Endometrial microvascular endothelial cells (primary cell): ENCODE data around the gene KCNC2. TPM values are rescaled to one million over a fixed set of nuclear protein-coding genes. Genes with fewer than 3 reads are reported as not detected.

Experiments used
- in situ Hi-C: cut with HindIII; loops from 2 replicates; pipeline ENCODE4 v1.10.0; 2017; ENCODE audit warnings: low sequenced_read_pairs, low pct_unique_long_range_greater_than_20kb; ENCODE audit errors: inconsistent ontology term
- total RNA-seq: library from RNA; depleted of rRNA; stranded (reverse); fragments of >200 nt; gene quantifications from one replicate; pipeline ENCODE4 v1.2.3, GENCODE V29; 2015; ENCODE audit errors: inconsistent ontology term

KCNC2 gene
- total RNA-seq, 1 donor from 2014 or later = not detected

GRCh38 chr12:75086091-75087038 is 123.3 kb downstream of the KCNC2 start:
- in situ Hi-C loops = no loop called here

DNA sequence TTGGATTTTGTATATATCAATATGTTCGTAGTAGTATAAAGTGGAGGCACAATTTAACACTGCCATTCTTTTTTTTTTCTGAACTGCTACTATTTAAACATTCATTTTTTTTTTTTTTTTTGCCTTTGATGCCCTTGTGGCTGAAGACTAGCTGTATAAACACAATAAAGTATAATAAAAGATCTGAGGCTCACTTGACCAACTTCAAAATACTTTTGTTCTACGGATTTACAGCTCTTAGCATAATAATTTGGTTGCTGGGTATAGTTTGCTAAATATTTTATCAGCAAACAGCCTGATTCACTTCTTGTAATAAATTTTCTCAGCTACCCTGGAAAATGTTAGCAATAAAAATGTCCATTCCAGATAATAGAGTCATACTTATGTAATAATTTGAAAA is 128.3 kb downstream of the KCNC2 start:
- in situ Hi-C loops = no loop called here

- in situ Hi-C loops = no loop called here
Measured at GRCh38 chr12:75080582-75080981, 129.1 kb downstream of the KCNC2 start.

DNA sequence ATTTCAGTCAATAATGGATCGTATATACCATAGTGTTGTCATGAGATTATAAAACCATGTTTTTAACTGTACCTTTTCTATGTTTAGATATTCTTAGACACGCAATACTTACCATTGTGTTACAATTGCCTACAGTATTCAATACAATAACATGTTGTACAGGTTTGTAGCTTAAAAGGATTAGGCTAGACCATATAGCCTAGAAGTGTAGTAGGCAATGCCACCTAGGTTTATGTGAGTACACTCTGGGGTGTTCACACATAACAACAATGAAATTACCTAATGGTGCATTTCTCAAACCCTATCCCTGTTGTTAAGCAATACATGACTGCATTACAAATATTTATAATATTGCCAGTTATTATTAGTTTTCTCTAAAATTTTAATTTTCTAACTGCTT is 144.2 kb downstream of the KCNC2 start:
- in situ Hi-C loops = no loop called here

DNA sequence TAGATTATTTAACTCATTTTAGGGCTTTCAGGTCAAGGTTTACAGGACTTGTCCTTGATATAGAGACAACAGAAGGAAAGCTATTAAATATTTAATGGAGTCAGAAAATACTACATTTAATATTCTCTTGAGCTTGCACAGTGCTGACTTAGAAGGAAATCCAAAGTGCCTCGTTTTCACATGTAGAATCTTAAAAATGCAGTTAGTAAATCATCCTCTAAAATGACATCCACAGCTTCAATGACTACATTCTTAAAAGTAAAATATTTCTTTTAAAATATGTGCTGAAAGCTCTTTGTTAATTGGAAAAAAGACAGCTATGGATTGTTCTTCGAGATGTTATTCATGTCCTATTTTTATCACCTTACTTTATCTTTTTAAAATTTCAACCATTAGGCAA is 146.9 kb downstream of the KCNC2 start:
- in situ Hi-C loops = no loop called here

- in situ Hi-C loops = no loop called here
Measured at GRCh38 chr12:75058228-75058627, 151.4 kb downstream of the KCNC2 start.

DNA sequence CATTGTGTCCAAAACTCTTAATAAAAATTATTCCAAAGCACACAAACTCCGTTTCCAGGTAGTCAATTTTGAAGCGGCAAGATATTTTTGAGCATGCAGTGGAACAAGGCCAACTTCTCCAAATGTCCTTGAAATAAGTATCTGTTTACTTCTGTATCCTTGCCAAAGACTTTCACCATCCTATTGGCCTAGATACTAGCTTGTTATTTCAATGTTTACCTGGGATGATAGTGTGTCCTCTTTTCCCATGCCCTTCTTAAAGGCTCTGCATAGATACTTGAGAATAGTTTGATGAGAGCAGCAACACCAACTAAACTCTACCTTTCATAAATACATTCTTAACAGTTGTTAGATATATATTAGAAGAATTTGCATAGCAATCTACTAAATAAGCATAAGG is 160.9 kb downstream of the KCNC2 start:
- in situ Hi-C loops = no loop called here

GRCh38 chr12:75047885-75048525 is 161.6 kb downstream of the KCNC2 start:
- in situ Hi-C loops = no loop called here

DNA sequence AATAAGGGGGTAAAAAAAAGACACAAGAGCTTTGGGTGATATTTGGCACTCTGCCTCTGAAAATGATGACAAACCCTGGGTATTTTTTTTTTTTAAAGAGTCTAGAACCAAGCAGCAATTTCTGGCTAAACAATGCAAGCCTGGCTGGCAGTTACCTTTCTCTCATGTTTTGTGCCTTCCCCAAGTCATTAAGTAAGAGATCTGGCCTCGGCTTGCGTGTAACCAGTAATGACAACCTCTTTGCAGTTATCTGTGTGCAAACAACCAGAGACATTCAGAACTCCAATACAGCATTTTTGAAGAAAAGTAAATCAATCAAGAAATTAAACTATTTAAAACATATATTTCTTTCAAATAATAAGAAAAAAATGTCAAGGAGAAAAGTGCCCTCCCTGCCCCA is 167.5 kb downstream of the KCNC2 start:
- in situ Hi-C loops = no loop called here

DNA sequence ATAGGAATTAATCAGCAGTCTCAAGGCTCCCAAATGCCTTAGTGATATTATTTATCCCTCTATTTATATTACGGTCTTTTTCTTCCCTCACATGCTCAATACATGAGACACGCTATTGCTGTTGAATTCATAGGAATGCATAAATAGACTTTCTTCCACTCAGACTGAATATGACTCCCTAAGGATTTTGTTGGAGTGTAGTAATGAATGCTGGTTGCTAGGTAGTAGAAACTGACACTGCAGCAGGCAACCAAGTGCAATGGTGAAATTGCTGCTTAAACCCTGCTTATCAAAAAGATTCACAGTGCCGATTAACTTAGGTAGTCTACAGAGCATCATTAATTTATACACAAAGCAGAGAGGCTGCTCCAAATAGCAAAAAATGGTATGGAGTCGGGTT is 168.2 kb downstream of the KCNC2 start:
- in situ Hi-C loops = no loop called here

- in situ Hi-C loops = no loop called here
Measured at GRCh38 chr12:75020068-75020557, 189.5 kb downstream of the KCNC2 start.

- in situ Hi-C loops = no loop called here
Measured at GRCh38 chr12:75011120-75011519, 198.5 kb downstream of the KCNC2 start.

DNA sequence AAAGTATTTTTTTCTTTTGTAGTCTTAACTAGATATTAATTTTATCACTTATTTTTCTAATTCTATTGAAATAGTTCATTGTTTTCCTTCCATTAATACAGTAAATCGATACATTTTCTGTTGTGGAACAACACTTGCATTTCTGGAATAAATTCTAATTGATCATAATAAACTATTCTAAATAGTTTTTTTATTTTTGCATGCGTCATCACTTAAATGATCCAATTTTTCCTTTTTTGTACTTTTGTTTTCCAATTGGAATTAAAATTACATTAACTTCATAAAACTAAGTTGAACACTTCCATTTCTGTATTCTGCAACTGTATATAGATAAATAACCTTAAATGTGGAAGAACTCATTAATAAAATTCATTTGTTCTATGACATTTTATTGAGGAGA is 202.5 kb downstream of the KCNC2 start:
- in situ Hi-C loops = no loop called here

GRCh38 chr12:75000120-75000519 is 209.5 kb downstream of the KCNC2 start:
- in situ Hi-C loops = no loop called here

DNA sequence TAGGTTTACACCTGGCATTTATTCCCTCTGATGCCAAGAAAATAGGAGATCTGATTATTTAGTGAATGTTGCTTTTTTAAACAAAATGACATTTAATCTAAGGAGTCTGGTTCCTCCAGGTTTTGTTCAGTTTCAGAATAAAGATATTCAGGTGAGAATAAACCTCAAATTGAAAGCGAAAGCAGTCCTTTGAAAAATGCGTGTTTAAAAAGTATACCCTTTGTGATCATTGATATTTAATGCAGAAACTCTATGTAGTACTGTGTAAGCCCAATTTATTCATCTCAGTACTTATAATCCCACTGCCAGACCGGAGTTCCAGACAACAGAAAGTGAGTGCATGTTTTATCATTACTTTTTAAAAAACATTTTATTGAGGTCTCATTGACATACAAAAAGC is 210.2 kb downstream of the KCNC2 start:
- in situ Hi-C loops = no loop called here

Other genes with a start within 250 kb of the KCNC2 start
- gene CAPS2, start 120.5 kb upstream of the KCNC2 start, total RNA-seq = 2.9 TPM
- gene GLIPR1L1, start 124.8 kb upstream of the KCNC2 start, total RNA-seq = not detected
- gene GLIPR1L2, start 181.2 kb upstream of the KCNC2 start, total RNA-seq = not detected